Left renal cortex interstitium (tissue), 4 donors: ENCODE measurements around the gene CDADC1. TPM values are rescaled to one million over a fixed set of nuclear protein-coding genes. Genes with fewer than 3 reads are reported as not detected.

Experiments
- polyA plus RNA-seq, 4 donors: library from polyadenylated mRNA; unstranded; fragments of 120-200 nt; gene quantifications; one replicate each; pipeline ENCODE4 v1.2.1, GENCODE V29; 2013; ENCODE audit not compliant: insufficient read length in 4 of 4

The CDADC1 gene
- polyA plus RNA-seq, 4 donors, result 11.8 to 16.7 (median 13.9) TPM

Other genes starting within 250 kb of the CDADC1 start
- gene MLNR, start 27.6 kb upstream of the CDADC1 start, polyA plus RNA-seq, result under 1 TPM in 3 of 4 donors, not detected in 1; 0.14 to 0.30 (median 0.23) TPM
- 10 to 100 TPM; 16.3 to 19.8 (median 18.9) TPM for gene CAB39L, start 196.1 kb downstream of the CDADC1 start, polyA plus RNA-seq
- gene SETDB2, start 196.3 kb downstream of the CDADC1 start, polyA plus RNA-seq, result 10 to 100 TPM; 16.0 to 25.1 (median 19.3) TPM
- 10 to 100 TPM; 24.7 to 60.3 (median 41.7) TPM for gene PHF11, start 248.0 kb downstream of the CDADC1 start, polyA plus RNA-seq